Aortic smooth muscle cell (primary cell): Measurements from ENCODE around the gene SPANXN1. TPM values are rescaled to one million over a fixed set of nuclear protein-coding genes. Genes with fewer than 3 reads are reported as not detected.

Experiments
- total RNA-seq: library from RNA; depleted of rRNA; stranded (reverse); fragments of >200 nt; gene quantifications from 2 replicates; pipeline ENCODE4 v1.2.3, GENCODE V29; 2014

The SPANXN1 gene, protein sequence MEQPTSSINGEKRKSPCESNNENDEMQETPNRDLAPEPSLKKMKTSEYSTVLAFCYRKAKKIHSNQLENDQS
- total RNA-seq: not detected in 2 replicates

DNA sequence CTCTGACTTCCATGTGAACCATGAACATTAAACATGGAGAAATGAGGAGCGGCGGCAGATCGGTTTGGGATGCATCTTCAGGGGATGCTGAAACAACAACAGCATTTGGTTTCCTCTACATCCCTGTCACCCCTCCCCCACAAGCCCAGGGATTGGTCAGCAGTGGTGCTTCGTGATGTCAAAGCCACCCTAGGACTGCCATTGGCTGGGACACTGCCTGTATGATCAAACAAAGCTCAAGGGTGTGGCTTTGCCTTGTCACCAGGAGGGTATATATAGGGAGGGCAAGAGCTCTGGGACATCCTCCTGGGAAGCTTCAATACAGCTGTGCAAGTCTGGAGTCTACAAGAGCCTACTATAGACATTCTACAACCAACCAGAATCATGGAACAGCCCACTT is at the start of gene SPANXN1:
TSS of gene SPANXN1 (plus strand) at position 301 of the 400 bp plus-strand sequence. CDS start at position 385, 84 bp downstream.

